NCI-H1436 treated with DMSO at 0.1 percent for 48 hours (cell line): ENCODE data around the gene LARGE1.

Source experiments
- DNase-seq: peaks from one replicate; lab custom pipeline; 2025; lab: John Stamatoyannopoulos, UW

Gene LARGE1

GRCh38 chr22:33720166-33720878 is 200.0 kb downstream of the LARGE1 start:
- no peak for DNase-seq

- DNase-seq, result no peak
These were observed 202.4 kb downstream of the LARGE1 start for GRCh38 chr22:33717694-33718396.

GRCh38 chr22:33715237-33715985 is 204.9 kb downstream of the LARGE1 start:
- DNase-seq, result no peak

DNA sequence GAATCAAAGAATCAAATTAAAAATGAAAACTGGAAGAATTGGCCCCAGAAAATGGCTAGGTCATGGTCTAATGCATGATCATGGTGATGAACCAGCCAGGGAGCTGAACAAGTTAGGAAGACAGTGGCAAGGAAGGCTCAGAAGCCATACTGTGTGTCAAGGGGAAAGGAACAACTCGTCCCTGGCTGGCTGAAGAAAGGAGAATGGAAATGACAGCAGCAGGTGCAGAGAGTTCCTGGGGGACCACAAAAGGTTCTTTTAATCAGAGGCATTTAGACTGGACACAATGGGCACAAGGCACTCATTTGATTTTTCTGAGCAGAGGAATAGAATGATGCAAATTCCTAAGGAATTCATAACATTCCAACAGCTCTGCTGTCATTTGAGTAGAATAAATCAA is 209.9 kb downstream of the LARGE1 start:
- no peak for DNase-seq

DNA sequence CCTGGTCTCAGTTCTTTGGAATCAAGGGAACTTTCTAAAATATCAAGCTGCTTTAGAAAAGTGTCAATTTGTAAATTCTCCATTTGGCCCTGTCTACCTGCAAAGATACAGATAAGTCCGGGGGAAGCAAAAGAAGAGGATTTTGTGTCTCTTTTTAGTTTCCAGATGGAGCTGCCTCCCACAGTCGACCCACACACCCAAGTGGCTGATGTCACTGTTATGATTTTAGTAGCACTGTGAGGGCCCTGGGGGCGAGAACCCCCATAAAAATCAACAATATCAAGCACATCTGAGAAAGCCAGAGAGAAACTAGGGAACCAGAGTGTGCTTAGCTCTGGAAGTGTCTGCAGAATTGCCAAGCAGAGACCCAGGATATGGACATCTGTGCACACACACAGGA is 212.7 kb downstream of the LARGE1 start:
- no peak for DNase-seq

DNA sequence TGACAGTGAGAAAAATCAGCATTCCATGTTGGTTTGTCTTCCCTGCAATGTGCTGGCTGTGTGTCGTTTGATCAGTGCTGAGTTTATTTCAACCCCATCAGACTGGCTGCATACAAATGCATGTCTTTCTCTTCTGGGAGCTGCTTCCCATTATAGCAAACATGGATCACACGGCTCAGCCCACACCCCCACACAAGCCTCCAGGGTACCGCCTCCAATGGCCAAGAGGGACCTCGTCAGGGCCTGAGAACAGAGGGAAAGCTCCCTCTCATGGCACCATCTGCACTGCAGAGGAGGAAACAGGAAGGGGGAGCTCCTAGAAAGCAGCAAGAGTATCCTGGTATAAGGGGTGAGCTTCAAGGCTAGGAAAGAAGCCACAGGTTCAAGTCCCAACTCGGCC is 214.2 kb downstream of the LARGE1 start:
- no peak for DNase-seq

GRCh38 chr22:33699176-33699575 is 221.1 kb downstream of the LARGE1 start:
- DNase-seq, result no peak

DNA sequence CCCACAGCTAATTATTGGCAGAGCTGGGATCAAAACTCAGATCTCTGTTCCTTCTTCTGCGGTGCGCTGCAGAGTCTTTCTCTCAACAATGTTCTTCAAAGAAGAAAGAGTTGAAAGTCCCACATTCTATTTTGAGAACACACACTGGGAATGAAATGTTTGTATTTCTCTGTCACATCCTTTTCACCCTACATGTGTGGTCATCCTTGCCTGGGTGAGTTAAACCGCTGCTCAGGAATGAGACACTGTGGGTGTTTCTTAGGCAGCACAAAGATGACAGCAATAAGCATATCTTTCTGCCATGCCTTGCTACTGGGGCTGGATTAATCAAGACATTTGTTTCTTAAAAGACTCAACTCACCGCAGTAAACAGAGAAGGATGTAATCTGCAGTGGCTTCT is 222.6 kb downstream of the LARGE1 start:
- DNase-seq, result no peak

GRCh38 chr22:33691057-33691630 is 229.1 kb downstream of the LARGE1 start:
- DNase-seq, result no peak

DNA sequence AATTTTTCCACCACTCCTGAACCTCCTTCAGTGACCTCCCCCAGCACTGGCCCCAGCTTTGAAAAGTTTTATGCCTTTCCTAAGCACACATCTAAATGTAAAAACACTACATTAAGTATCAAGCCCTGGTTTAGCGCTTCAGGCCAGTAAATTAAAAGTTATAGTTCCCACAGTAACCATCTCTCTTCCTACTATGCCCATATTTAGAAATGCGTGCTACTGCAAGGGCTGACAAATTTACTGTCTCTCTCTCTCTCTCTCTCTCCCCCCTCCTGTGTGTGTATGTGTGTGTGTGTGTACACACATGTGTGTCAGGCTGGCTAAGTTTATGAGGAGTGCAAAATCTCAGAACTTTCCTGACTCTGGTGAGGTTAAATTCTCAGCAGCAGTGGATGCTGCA is 231.4 kb downstream of the LARGE1 start:
- no peak for DNase-seq

- no peak for DNase-seq
These were observed 232.8 kb downstream of the LARGE1 start for GRCh38 chr22:33687464-33687863.

- DNase-seq, result no peak
These were observed 236.2 kb downstream of the LARGE1 start for GRCh38 chr22:33684087-33684486.

- no peak for DNase-seq
These were observed 237.3 kb downstream of the LARGE1 start for GRCh38 chr22:33682927-33683326.

GRCh38 chr22:33680632-33681031 is 239.6 kb downstream of the LARGE1 start:
- DNase-seq, result no peak

DNA sequence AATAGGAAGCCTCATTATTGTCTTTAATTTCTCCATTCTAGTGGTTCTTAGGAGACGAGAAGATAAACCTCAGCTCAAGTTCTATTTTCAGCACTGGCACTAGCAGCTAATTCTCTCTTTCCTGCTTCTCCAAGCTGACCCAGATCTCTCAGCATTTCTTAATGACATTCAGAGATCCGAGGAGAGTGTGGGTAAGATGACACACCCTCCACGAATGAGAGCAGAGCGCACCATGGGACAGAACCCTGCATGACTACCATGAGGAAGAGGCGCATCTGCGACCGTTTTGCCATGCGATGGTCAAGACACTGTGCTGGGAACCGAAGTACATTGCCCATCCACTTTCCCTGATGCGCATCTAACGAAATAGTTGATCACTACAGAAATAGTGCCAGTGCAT is 241.8 kb downstream of the LARGE1 start:
- DNase-seq, result no peak

DNA sequence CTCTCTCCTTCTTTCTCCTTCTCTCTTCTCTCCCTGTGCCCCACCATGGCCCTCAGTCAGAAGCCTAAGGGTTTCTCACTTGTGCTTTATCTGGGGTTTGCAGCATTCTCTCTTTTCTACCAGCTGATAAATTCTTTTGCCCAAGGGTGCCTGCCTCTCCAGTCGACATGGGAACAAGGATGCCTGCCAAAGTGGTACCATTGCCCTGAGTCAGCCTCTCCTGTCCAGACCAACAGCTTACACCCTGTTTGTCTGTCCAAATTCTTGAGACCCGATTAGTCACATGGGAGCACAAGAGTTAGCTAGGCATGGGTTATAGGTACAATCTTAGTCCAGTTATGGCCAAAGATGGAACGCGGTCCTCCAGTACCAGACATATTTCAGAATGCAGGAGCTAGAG is 242.7 kb downstream of the LARGE1 start:
- no peak for DNase-seq

GRCh38 chr22:33674357-33674756 is 245.9 kb downstream of the LARGE1 start:
- no peak for DNase-seq

DNA sequence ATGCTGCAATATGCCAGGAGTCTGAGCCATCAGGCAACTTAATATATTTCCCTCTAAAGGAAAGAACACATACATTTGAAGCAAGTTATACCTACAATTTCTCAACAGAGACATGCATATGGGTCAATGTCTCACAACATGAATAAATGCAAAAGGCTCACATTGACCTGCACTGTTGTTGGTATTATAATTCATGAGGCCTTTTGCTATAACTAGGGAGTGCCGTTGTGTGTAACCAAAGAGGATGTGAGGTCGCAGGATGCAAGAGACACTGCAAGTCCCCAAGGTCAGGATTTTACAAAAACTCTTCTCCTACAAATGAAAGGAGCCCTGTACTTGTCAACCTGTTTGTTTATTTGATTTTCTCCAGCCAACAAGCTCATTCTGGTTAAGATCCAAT is 250.5 kb downstream of the LARGE1 start:
- no peak for DNase-seq

- no peak for DNase-seq
These were observed 253.2 kb downstream of the LARGE1 start for GRCh38 chr22:33666961-33667619.

DNA sequence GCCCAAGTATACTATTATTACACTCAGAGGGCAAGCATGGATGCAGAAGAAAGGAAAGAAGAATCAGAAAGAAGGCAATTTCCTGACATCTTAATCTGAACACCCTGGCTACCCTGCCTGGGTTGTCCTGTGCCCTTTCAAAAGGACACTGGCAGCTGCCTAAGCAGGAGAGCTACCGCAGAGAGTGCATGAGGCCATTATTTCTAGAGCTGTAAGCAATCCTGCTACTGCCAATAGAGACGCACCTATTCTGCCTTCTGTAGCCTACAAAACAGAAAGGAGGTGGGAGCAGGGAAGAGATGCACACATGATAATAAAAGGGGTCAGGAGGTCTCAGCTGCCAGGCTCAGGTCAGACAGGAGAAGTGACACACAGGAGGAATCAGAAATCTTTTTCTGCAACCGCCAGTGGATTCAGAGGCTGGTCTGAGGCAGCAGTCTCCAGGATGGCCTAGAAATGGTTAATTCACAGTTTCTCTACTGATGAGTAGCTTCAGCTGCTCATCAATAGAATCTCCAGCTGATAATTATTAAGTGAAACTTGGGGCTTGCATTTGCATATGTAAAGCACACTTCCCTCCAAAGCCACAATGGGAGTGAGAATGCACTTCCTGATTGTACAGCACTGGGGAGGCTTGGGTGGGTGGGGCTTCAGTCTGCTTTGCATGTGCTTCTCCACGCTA is 253.9 kb downstream of the LARGE1 start:
- no peak for DNase-seq

DNA sequence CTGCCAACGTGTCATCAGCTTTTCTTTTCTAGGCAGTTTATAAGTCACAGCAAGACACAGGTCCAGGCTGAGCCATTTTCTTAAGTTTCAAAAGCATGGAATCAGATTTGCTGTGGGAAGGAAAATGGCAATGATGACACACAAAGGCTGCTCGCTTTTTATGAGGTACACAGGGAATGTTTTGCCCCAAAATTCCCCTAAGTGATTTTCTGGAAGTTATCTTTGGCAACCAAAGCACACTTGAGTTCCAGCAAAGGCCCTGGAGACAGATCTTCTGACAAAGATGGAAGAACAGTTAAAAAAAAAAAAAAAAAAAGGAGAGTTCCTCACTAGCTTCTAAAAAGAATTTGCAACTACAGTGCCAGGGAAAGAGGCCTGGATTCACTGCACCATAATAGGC is 260.8 kb downstream of the LARGE1 start:
- DNase-seq, result no peak

GRCh38 chr22:33658775-33659174 is 261.5 kb downstream of the LARGE1 start:
- no peak for DNase-seq
